Measurements from ENCODE around the gene NOL12.
A peak's percentile ranks its signal among the peaks of the same experiment; 100 is the strongest.

Gene NOL12

GRCh38 chr22:37659897-37660708, 26.0 kb upstream of the NOL12 start:
- TF ChIP-seq EZH2phosphoT487 (IDR thresholded peaks at IDR 0.05; ENCODE audit: low read length) = no peak
- peak overlapping the region; percentile 79 for H3K4me3 ChIP-seq (ENCODE audit: low read length)
- H4K20me1 ChIP-seq (ENCODE audit: insufficient read depth, low read length) = peaks cover 5% of the 10 kb centered on the region; the same call in 1 of the 2 replicates

GRCh38 chr22:37660709-37661045, 25.5 kb upstream of the NOL12 start:
- Histone ChIP-seq H4K20me1 (ENCODE audit: insufficient read depth, low read length) (peaks cover 5% of the 10 kb centered on the region; the same call in 1 of the 2 replicates), H3K27me3 (replicated peaks; ENCODE audit: insufficient read depth, low read length) (no peaks in the 10 kb centered on the region), H3K4me1 (ENCODE audit: low read length) (peaks cover 15% of the 10 kb centered on the region), H3K36me3 (replicated peaks; ENCODE audit: insufficient read depth, low read length) (no peaks in the 10 kb centered on the region), H3K27ac (ENCODE audit: low read length) (no peak overlapping the region), H3K79me2 (ENCODE audit: low read length) (peaks cover 51% of the 10 kb centered on the region), H3F3A (ENCODE audit: insufficient read depth, low read length) (0 out of 2 replicates have a peak, but pooled peaks cover 7% of the 10 kb centered on the region), H3K9me3 (replicated peaks; ENCODE audit: insufficient read depth, low read length) (no peaks in the 10 kb centered on the region), H3K9ac (ENCODE audit: low read length) (no peak overlapping the region), H3K4me3 (ENCODE audit: low read length) (no peak overlapping the region), H3K4me2 (ENCODE audit: low read depth, low read length) (peak overlapping the region; percentile 95; the same call in 1 of the 2 replicates), H2AFZ (ENCODE audit: low read length) (no peak overlapping the region), H3K9me2 (replicated peaks; ENCODE audit: insufficient read depth, low read length) (no peaks in the 10 kb centered on the region)
- no peak for TF ChIP-seq EZH2phosphoT487 (IDR thresholded peaks at IDR 0.05; ENCODE audit: low read length)
- TF ChIP-seq EZH2 (optimal IDR thresholded peaks at IDR 0.05; ENCODE audit: low read depth, low read length) = no peak
- no peak for TF ChIP-seq CTCF (IDR thresholded peaks at IDR 0.05; ENCODE audit: low read length)
- no peak for DNase-seq

More at GRCh38 chr22:37659897-37660708, 26.0 kb upstream of the NOL12 start:
- Histone ChIP-seq H3K9me3 (replicated peaks; ENCODE audit: insufficient read depth, low read length) (no peaks in the 10 kb centered on the region), H3K4me1 (ENCODE audit: low read length) (peaks cover 15% of the 10 kb centered on the region), H3K27ac (ENCODE audit: low read length) (no peak overlapping the region), H3K9ac (ENCODE audit: low read length) (peak overlapping the region; percentile 63; the same call in 1 of the 2 replicates), H2AFZ (ENCODE audit: low read length) (no peak overlapping the region), H3K27me3 (replicated peaks; ENCODE audit: insufficient read depth, low read length) (no peaks in the 10 kb centered on the region), H3K9me2 (replicated peaks; ENCODE audit: insufficient read depth, low read length) (no peaks in the 10 kb centered on the region), H3F3A (ENCODE audit: insufficient read depth, low read length) (0 out of 2 replicates have a peak, but pooled peaks cover 7% of the 10 kb centered on the region), H3K36me3 (replicated peaks; ENCODE audit: insufficient read depth, low read length) (no peaks in the 10 kb centered on the region), H3K4me2 (ENCODE audit: low read depth, low read length) (peak overlapping the region; percentile 95), H3K79me2 (ENCODE audit: low read length) (peaks cover 50% of the 10 kb centered on the region)
- DNase-seq = no peak

GRCh38 chr22:37661160-37661924, 24.8 kb upstream of the NOL12 start:
- Histone ChIP-seq H3K27me3 (replicated peaks; ENCODE audit: insufficient read depth, low read length) (no peaks in the 10 kb centered on the region), H3K27ac (ENCODE audit: low read length) (no peak overlapping the region), H3K4me3 (ENCODE audit: low read length) (no peak overlapping the region), H3K9ac (ENCODE audit: low read length) (no peak overlapping the region), H3K4me2 (ENCODE audit: low read depth, low read length) (peak overlapping the region; percentile 95; the same call in 1 of the 2 replicates), H3F3A (ENCODE audit: insufficient read depth, low read length) (0 out of 2 replicates have a peak, but pooled peaks cover 7% of the 10 kb centered on the region), H2AFZ (ENCODE audit: low read length) (no peak overlapping the region), H3K9me3 (replicated peaks; ENCODE audit: insufficient read depth, low read length) (no peaks in the 10 kb centered on the region), H3K79me2 (ENCODE audit: low read length) (peaks cover 51% of the 10 kb centered on the region), H3K36me3 (replicated peaks; ENCODE audit: insufficient read depth, low read length) (no peaks in the 10 kb centered on the region), H4K20me1 (ENCODE audit: insufficient read depth, low read length) (peaks cover 5% of the 10 kb centered on the region; the same call in 1 of the 2 replicates), H3K4me1 (ENCODE audit: low read length) (peaks cover 15% of the 10 kb centered on the region), H3K9me2 (replicated peaks; ENCODE audit: insufficient read depth, low read length) (no peaks in the 10 kb centered on the region)
- TF ChIP-seq EZH2 (optimal IDR thresholded peaks at IDR 0.05; ENCODE audit: low read depth, low read length) (no peak), CTCF (IDR thresholded peaks at IDR 0.05; ENCODE audit: low read length) (peak; percentile 19), EZH2phosphoT487 (IDR thresholded peaks at IDR 0.05; ENCODE audit: low read length) (no peak)
- DNase-seq = no peak

All from MM.1S (cell line).